HG02973 (cell line): ENCODE data around the gene FBXL13.
"Not testable (repeated sequence)": the region's sequence is repeated elsewhere in the genome, so short reads cannot be mapped to it uniquely, and the experiment has no call there.

Source experiments
- ATAC-seq: cut with Tn5 transposase; IDR thresholded peaks from one replicate; pipeline ENCODE4 v1.9.1; 2021; ENCODE audit warnings: moderate library complexity; ENCODE audit not compliant: unreplicated experiment

The FBXL13 gene

GRCh38 chr7:102788770-102789169 is 285.8 kb downstream of the FBXL13 start:
- not testable (repeated sequence) for ATAC-seq

GRCh38 chr7:102780926-102781325 is 293.7 kb downstream of the FBXL13 start:
- ATAC-seq = not testable (repeated sequence)

- ATAC-seq = not testable (repeated sequence)
Observed at GRCh38 chr7:102778663-102779062, 295.9 kb downstream of the FBXL13 start.

GRCh38 chr7:102776217-102776616 is 298.4 kb downstream of the FBXL13 start:
- ATAC-seq = not testable (repeated sequence)

- ATAC-seq = not testable (repeated sequence)
Observed at GRCh38 chr7:102770467-102770866, 304.1 kb downstream of the FBXL13 start.

- ATAC-seq = not testable (repeated sequence)
Observed at GRCh38 chr7:102769657-102770192, 304.9 kb downstream of the FBXL13 start.

GRCh38 chr7:102763295-102763905 is 311.2 kb downstream of the FBXL13 start:
- ATAC-seq = not testable (repeated sequence)
